GM21367 (cell line): Measurements from ENCODE around the gene LIMS2.

Experiments used
- ATAC-seq: cut with Tn5 transposase; IDR thresholded peaks from one replicate; pipeline ENCODE4 v1.9.1; 2021; ENCODE audit not compliant: unreplicated experiment

Gene LIMS2

DNA sequence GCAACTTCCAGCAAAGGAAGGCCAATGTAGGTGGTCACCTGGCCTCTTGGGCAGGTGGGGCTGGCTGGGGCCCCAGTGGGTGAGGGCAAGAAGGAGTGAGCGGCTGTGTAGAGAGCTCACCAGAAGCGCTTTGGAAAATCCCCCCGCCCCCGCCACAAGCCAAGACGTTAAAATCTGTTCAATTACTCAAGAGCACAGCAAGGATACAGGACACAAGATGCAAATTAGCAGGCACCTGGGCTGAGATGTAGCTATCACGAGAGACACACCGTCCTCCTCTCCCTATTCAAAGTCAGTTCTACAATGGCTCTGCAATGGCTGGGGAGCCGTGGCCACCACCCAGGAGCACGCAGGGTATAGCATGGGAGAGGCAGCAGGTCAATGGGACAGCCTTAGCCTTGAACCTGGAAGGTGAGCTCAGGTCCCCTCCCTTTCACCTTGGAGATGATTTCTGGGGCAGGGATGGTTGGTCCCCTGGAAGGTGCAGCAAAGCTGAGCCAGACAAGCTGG, 67.9 kb downstream of the LIMS2 start:
- no peak for ATAC-seq

DNA sequence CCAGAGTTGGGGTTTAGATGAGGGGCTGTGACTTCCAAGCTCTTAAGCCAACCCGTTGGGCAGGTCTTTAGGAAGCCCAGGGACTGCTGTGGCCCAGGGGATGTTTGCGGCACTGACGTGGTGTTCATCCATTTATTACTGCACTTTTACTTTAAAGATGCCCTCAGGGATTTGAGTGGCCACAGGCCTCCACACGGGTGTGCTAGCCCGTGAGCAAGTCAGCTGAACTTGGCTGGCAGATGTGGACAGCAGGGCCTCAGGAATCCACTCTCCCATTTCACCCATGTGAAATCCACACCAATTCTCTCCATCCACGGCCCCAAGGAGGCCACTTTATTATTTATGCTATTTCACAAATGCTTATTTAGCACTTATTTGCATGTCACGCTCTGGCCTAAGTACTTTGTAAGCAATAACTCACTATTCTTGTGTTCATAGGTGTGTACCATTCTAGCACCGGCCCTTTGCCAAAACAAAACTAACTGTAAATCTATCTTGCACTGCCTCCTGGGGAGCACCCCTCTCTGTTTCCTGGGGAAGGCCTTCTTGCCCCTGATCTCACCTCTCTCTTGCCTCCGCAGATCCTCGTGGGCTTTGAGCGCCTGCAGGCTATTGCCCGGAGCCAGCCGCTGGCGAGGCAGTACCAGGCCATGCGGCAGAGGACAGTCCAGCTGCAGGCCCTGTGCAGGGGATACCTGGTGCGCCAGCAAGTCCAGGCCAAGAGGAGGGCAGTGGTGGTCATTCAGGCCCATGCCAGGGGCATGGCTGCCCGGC, 68.5 kb downstream of the LIMS2 start:
- no peak for ATAC-seq

- ATAC-seq, result no peak
These were observed 69.6 kb downstream of the LIMS2 start for GRCh38 chr2:127605691-127606263.

DNA sequence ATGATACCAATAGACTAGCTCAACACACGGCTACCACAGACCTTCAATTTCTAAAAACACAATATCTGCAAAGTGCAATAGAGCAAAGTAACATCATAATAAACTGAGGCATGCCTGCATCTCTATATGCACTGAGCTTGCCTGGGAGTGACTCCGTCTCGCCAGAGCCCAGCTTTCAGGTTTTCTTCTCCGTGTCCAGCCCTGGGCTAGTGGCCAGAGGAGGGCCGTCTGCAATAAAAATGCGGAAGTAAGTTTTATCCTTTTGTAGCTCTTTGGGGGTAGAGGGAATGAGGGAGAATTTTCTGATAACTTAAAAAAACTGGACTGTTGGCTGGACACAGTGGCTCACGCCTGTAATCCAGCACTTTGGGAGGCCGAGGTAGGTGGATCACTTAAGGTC, 70.3 kb downstream of the LIMS2 start:
- no peak for ATAC-seq

- ATAC-seq, result no peak
These were observed 76.1 kb downstream of the LIMS2 start for GRCh38 chr2:127599211-127599610.

- no peak for ATAC-seq
These were observed 76.6 kb downstream of the LIMS2 start for GRCh38 chr2:127598711-127599110.

GRCh38 chr2:127597984-127598380, 77.3 kb downstream of the LIMS2 start:
- no peak for ATAC-seq

GRCh38 chr2:127597046-127597983, 78.0 kb downstream of the LIMS2 start:
- ATAC-seq, result no peak

- ATAC-seq, result no peak
These were observed 78.9 kb downstream of the LIMS2 start for GRCh38 chr2:127596311-127597045.

DNA sequence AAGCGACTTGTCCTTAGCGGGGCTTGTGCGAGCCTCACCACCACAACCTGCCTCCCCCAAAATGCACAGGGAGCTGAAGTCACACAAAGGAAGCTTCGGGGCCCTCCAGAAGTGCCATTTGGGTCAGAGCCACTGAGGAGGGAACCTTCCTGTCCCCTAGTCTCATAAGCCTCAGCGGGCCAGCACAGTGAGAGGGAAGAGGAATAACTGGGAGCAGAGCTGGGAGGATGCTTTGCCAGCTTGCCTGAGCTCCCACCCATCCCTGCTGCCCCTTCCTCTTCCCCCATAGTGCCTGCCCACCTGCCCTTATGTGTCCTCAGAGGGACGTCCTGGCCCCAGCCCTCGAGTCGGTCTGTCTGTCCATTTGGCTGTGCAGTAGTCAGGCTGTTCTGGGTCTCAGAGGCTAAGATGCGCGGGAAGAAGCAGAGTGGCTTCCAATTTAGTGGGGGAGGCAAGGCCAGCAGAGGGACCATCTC, 81.2 kb downstream of the LIMS2 start:
- no peak for ATAC-seq

DNA sequence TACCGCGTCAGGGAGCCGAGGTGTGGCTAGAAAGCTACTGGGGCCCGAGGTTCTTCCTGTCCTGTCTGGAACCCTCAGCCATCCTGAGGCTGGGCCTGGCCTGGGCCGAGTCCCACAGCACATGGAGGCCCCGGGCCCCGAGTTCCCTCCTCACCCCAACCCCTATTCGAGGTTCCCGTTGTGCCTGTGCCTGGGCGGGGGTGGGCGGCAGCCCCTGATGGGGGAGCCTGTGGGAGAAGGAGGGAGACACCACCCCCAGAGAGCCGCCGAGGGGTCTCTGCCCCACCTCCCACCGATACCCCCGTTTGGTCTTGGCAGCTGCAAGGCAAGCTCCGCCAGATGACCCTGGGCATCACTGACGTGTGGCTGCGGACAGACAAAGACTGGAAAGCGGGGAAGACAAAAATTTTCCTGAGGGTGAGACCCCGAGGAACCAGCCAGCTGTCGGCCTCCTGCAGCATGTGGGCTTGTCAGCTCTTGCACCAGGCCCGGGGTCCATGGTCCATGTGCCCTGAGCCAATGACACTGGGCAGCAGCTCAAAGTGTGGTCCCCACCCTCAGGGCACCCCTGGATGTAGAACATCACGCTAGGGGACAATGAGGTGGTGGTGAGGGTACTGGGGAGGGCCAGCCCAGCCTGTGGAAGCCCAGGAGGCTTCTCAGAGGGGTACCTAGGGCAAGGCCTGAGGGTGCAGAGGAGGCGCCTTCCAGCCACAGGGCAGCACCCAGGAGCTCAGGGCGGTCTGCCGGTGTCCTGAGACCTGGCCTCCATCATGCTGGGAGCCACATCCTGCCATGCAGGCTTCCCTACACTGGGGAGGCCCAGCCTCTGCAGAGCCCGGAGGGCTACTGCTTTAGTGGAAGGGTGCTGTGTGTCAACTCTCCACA, 81.9 kb downstream of the LIMS2 start:
- ATAC-seq, result no peak

DNA sequence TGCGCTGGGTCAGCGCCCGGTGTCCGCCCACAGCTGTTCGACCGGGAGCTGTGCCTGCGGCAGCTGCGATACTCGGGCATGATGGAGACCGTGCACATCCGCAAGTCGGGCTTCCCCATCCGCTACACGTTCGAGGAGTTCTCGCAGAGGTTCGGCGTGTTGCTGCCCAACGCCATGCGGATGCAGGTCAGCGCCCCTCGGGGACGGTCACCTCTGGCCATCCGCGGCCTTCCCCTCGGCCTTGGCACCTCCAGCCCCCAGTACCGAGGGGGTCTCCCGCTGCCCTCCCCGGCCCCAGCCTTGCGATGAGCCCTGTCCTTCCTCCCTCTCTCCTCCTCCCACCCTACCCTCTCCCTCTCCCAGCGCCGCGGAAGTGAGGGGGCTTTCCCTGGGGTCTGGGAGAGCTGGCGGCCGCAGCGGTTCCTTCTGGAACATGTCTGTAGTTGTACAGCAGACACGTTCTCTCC, 82.5 kb downstream of the LIMS2 start:
- ATAC-seq, result no peak

DNA sequence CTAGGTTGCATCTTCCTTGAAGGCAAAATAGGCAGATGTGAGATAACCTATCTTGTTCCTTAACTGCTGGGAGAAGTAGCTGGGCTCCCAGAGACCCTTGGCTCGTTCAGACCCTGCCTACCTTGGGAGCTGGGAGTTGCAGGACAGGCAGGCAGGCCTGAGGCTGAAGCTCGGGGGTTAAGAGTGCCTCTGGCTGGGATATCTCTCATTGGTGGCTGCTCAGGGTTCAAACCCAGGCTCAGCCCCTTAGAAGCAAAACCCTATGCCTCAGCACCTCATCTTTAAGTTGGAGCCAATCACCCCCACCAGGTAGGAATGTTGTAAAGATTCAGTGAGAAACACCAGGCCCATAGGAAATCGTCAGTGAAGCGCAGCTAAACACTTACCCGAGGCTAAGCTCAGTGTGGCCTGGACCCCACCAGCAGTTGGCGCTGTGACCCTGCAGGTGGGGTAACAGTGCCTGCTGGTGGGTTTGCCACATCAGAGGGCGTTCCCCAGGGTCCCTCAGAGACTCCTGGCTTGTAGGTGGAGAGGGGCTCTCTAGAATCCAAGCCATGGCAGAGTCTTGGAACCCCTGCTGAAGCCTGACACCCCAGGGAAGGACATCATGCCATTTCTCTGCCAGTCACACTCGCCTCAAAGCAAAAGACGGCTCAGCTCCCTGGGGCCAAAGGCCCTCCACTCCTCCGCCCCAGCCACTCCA, 84.0 kb downstream of the LIMS2 start:
- ATAC-seq, result no peak

DNA sequence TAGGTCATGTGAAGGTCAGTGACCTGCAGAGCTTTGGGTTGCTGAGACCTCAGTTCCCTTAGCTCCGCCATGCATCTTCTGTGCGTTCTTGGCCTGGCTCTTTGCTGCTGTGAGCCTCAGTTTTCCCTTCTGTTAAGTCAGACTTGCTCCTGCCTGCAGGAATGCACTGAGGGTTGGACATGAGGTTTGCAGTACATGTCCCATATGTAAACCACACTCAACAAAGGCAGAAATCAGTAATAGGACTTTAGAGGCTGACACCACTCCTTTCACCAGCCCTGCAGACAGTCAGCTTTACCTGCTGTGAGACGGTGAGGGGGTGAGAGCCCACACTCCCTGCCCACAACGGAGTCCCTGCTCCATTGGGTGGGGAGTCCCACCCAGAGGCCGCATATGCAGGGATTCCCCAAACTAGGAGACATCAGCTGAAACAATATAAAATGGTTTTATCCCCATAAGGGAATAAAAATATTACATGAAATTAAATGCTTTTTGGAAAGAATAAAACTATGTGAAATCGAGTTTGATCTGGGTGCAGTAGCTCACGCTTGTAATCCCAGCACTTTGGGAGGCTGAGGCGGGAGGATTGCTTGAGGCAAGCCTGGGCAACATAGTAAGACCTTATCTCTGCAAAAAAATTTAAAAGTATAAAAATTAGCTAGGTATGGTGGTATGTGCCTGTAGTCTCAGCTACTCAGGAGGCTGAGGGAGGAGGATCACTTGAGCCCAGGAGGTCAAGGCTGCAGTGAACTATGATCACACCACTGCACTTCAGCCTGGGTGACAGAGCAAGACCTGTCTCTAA, 84.7 kb downstream of the LIMS2 start:
- no peak for ATAC-seq

- no peak for ATAC-seq
These were observed 85.5 kb downstream of the LIMS2 start for GRCh38 chr2:127589841-127590240.

DNA sequence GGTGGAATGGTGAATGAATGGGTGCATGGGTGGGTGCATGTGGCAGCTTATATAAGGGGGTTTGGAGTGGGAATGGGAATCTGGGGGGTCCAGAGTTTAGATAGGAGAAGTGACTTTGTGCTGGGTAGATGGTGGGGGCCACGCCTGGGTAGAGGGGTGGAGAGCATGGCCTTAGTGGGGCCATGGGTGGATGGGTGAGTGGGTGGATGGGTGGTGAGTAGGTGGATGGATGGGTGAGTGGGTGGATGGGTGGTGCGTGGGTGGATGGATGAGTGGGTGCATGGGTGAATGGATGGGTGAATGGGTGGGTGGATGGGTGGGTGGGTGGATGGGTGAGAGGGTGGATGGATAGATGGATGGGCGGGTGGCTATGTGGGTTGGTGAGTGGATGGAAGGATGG, 86.0 kb downstream of the LIMS2 start:
- ATAC-seq, result no peak
